Vagina (tissue), 2 donors: Measurements from ENCODE around the gene PSMB8. TPM values are rescaled to one million over a fixed set of nuclear protein-coding genes. Genes with fewer than 3 reads are reported as not detected.

ENCODE experiments used
- DNase-seq, 2 donors: peaks; one replicate each; pipeline ENCODE4 v3.0.0-alpha.2; 2017; ENCODE audit errors: extremely low spot score in 2 of 2
- H3K27ac ChIP-seq: fragments of 200-600 bp; sonication (generic); one replicate; pipeline ENCODE4 v1.5.1; 2019
- H3K27me3 ChIP-seq: fragments of 200-600 bp; sonication (generic); one replicate; pipeline ENCODE4 v1.5.1; 2019
- H3K36me3 ChIP-seq, 2 donors: fragments of 200-600 bp; sonication (generic); one replicate each; pipeline ENCODE4 v1.5.1; 2017 to 2019
- H3K4me1 ChIP-seq: fragments of 200-600 bp; sonication (generic); one replicate; pipeline ENCODE4 v1.5.1; 2019
- H3K4me3 ChIP-seq, 2 donors: fragments of 200-600 bp; sonication (generic); 1 replicate in 1 of 2; 2 replicates in 1 of 2; pipeline ENCODE4 v1.5.1; 2016 to 2019
- H3K9me3 ChIP-seq: fragments of 200-600 bp; sonication (generic); one replicate; pipeline ENCODE4 v1.5.1; 2019
- CTCF ChIP-seq, 3 experiments: fragments of 450-650 bp in 2 of 3; fragments of 200-600 bp in 1 of 3; sonication (generic) in 1 of 3; IDR thresholded peaks; one replicate each; pipeline ENCODE4 v1.5.1; 2017 to 2019; ENCODE audit warnings: antibody characterized with exemption in 3 of 3, mild to moderate bottlenecking in 2 of 3, moderate library complexity in 2 of 3
- POLR2A ChIP-seq, 2 donors: fragments of 450-650 bp; IDR thresholded peaks; one replicate each; pipeline ENCODE4 v1.6.1; 2017; ENCODE audit warnings: antibody characterized with exemption in 2 of 2, mild to moderate bottlenecking in 2 of 2, moderate library complexity in 2 of 2
- POLR2AphosphoS5 ChIP-seq, 2 donors: sonication (generic); formaldehyde crosslinking; IDR thresholded peaks; one replicate each; pipeline ENCODE4 v1.9.0; 2017; ENCODE audit warnings: antibody characterized with exemption in 2 of 2, mild to moderate bottlenecking in 2 of 2, low read depth in 1 of 2; ENCODE audit not compliant: insufficient read depth in 1 of 2
- intact Hi-C: fragments of 100-400 bp; cut with DNase I; formaldehyde crosslinking; loops from one replicate; pipeline ENCODE4 v1.15.1; 2023
- total RNA-seq: library from RNA; depleted of rRNA; stranded (reverse); fragments of >200 nt; gene quantifications from one replicate; pipeline ENCODE4 v1.2.3, GENCODE V29; 2016

PSMB8 gene
- total RNA-seq, 1 donor from 2014 or later: 31.9 TPM

- no peak overlapping the region for H3K4me3 ChIP-seq
- DNase-seq: no peak
- intact Hi-C loops: loop anchor here (5.0 kb wide), 1 partner anchor 40 kb away; no protein-coding TSS in a partner anchor
- H3K36me3 ChIP-seq: peaks cover 0 to 26% of the 10 kb centered on the region in 2 donors
- TF ChIP-seq POLR2A (IDR thresholded peaks at IDR 0.05): no peak
- no peak for TF ChIP-seq CTCF (IDR thresholded peaks at IDR 0.05)
- no peak for TF ChIP-seq POLR2AphosphoS5 (IDR thresholded peaks at IDR 0.05; ENCODE audit: insufficient read depth in 1 of 2, low read depth in 1 of 2)
- H3K27me3 ChIP-seq: no peaks in the 10 kb centered on the region
- no peak overlapping the region for H3K27ac ChIP-seq
- no peaks in the 10 kb centered on the region for H3K9me3 ChIP-seq
- no peaks in the 10 kb centered on the region for H3K4me1 ChIP-seq
Observed at GRCh38 chr6:32827025-32827424, 16.8 kb downstream of the PSMB8 start.

GRCh38 chr6:32825966-32826365 is 17.9 kb downstream of the PSMB8 start:
- H3K27ac ChIP-seq: no peak overlapping the region

GRCh38 chr6:32819729-32820128 is 24.1 kb downstream of the PSMB8 start:
- Histone ChIP-seq H3K36me3 (no peaks in the 10 kb centered on the region), H3K9me3 (no peaks in the 10 kb centered on the region), H3K27me3 (no peaks in the 10 kb centered on the region), H3K4me1 (peaks cover 5% of the 10 kb centered on the region), H3K27ac (no peak overlapping the region), H3K4me3 (no peak overlapping the region)
- DNase-seq: no peak
- intact Hi-C loops: no loop called here
- no peak for TF ChIP-seq CTCF (IDR thresholded peaks at IDR 0.05)
- TF ChIP-seq POLR2AphosphoS5 (IDR thresholded peaks at IDR 0.05; ENCODE audit: insufficient read depth in 1 of 2, low read depth in 1 of 2): peak in 1 of 2 donors; percentile 51

More at GRCh38 chr6:32825966-32826365, 17.9 kb downstream of the PSMB8 start:
- no peaks in the 10 kb centered on the region for H3K4me1 ChIP-seq
- intact Hi-C loops: loop anchor here (5.0 kb wide), 1 partner anchor 41 kb away; no protein-coding TSS in a partner anchor
- no peak for DNase-seq
- peaks cover 0 to 17% of the 10 kb centered on the region in 2 donors for H3K36me3 ChIP-seq
- H3K4me3 ChIP-seq: no peak overlapping the region
- no peaks in the 10 kb centered on the region for H3K9me3 ChIP-seq
- H3K27me3 ChIP-seq: no peaks in the 10 kb centered on the region
- TF ChIP-seq POLR2AphosphoS5 (IDR thresholded peaks at IDR 0.05; ENCODE audit: insufficient read depth in 1 of 2, low read depth in 1 of 2): peak in 1 of 2 donors; percentile 72
- no peak for TF ChIP-seq POLR2A (IDR thresholded peaks at IDR 0.05)
- TF ChIP-seq CTCF (IDR thresholded peaks at IDR 0.05): peak in 2 of 3 experiments; percentile 9 to 47

GRCh38 chr6:32818867-32819266 is 25.0 kb downstream of the PSMB8 start:
- Histone ChIP-seq H3K4me1 (peaks cover 5% of the 10 kb centered on the region), H3K36me3 (no peaks in the 10 kb centered on the region), H3K4me3 (no peak overlapping the region), H3K27ac (no peak overlapping the region), H3K9me3 (no peaks in the 10 kb centered on the region), H3K27me3 (no peaks in the 10 kb centered on the region)
- DNase-seq: no peak
- intact Hi-C loops: no loop called here
- TF ChIP-seq POLR2AphosphoS5 (IDR thresholded peaks at IDR 0.05; ENCODE audit: insufficient read depth in 1 of 2, low read depth in 1 of 2) (no peak), CTCF (IDR thresholded peaks at IDR 0.05) (no peak), POLR2A (IDR thresholded peaks at IDR 0.05) (no peak)

GRCh38 chr6:32816746-32817204 is 27.1 kb downstream of the PSMB8 start, which contains the start of gene HLA-DOB:
Gene HLA-DOB, minus strand, starts transcription at chr6:32817002. Its CDS starts 51 bp downstream, at chr6:32816951.
- intact Hi-C loops: no loop called here
- Histone ChIP-seq H3K27ac (peak within 1 kb of the TSS; percentile 39), H3K36me3 (no peaks in the 10 kb centered on the region), H3K27me3 (no peaks in the 10 kb centered on the region), H3K9me3 (no peaks in the 10 kb centered on the region), H3K4me1 (peaks cover 5% of the 10 kb centered on the region), H3K4me3 (no peak within 1 kb of the TSS)
- DNase-seq: no peak
- no peak for TF ChIP-seq CTCF (IDR thresholded peaks at IDR 0.05)
- TF ChIP-seq POLR2AphosphoS5 (IDR thresholded peaks at IDR 0.05; ENCODE audit: insufficient read depth in 1 of 2, low read depth in 1 of 2): peak in 1 of 2 donors; percentile 64
- no peak for TF ChIP-seq POLR2A (IDR thresholded peaks at IDR 0.05)
